22Rv1 (cell line): ENCODE results near the gene UNC5A.

Source experiments
- H3K27ac ChIP-seq: fragments of 450-650 bp; 2 replicates; pipeline ENCODE4 v1.5.1; 2017
- ZFX ChIP-seq: fragments of 450-650 bp; IDR thresholded peaks from 2 replicates; pipeline ENCODE4 v1.6.1; 2017; ENCODE audit warnings: antibody characterized with exemption, borderline replicate concordance
- TF ChIP-seq, protein P1 (sequence below): fragments of 450-650 bp; IDR thresholded peaks from 2 replicates; pipeline ENCODE4 v1.5.1; 2017; ENCODE audit warnings: mild to moderate bottlenecking

The UNC5A gene

DNA sequence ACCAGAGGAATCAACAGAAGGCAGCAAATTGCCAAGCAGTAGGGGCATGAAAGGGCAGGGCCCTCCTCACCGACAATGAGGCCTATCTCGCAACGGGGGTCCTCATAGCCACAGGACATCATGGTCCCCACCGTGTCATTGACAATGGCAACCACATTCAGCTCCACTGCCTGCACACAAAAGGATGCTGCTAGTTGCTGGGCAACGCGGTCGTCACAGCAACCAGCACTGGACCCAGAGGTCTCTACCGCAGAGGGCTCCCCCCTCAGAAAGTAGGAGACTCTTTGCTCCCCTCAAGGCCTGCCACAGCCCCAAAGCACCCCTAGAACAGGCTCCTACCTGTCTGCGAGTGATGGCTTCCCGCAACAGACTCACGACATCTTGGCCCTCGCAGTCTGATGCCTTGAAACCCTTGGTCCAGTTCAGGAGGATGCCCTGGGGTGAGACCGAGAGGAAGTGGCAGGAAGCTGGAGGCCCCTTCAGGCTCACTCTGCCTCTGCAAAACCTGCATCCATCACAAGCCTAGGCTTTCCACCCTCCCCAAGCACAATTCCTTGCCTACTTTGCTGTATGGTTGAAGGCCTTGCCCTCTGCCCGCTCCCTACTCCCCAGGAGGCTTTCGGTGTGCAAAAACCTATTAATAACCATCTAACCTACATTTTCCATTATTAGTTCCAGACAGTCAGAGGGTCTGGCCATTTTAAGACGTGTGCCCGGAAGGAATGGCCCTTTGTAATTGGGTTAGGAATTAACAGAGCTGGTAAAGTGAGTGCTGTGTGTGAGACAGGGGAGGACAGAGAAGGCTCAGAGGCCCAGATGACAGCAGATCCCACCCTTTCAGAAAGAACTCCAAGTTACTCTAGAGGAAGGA lies 73.6 kb downstream of the UNC5A start:
- no peak overlapping the region for H3K27ac ChIP-seq
- TF ChIP-seq, protein P1, sequence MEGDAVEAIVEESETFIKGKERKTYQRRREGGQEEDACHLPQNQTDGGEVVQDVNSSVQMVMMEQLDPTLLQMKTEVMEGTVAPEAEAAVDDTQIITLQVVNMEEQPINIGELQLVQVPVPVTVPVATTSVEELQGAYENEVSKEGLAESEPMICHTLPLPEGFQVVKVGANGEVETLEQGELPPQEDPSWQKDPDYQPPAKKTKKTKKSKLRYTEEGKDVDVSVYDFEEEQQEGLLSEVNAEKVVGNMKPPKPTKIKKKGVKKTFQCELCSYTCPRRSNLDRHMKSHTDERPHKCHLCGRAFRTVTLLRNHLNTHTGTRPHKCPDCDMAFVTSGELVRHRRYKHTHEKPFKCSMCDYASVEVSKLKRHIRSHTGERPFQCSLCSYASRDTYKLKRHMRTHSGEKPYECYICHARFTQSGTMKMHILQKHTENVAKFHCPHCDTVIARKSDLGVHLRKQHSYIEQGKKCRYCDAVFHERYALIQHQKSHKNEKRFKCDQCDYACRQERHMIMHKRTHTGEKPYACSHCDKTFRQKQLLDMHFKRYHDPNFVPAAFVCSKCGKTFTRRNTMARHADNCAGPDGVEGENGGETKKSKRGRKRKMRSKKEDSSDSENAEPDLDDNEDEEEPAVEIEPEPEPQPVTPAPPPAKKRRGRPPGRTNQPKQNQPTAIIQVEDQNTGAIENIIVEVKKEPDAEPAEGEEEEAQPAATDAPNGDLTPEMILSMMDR = no peak
- TF ChIP-seq ZFX = no peak

DNA sequence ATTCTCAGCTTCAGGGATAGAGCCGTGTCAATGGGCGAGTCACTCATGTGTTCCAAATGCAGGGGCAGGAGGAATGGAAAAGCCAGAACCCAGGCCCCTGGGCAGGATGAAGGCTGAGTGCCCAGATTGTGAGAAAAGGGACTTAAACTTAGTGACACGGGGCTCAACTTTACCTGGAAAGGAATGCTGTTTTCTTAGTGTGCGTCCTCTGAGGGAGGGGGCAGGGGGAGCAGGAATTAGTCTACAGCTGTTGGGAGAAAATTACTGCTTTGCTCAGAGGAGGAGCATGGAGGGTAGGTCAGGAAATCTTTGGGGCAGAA lies 74.2 kb downstream of the UNC5A start:
- no peak for TF ChIP-seq ZFX
- TF ChIP-seq, protein P1 = no peak
- no peak overlapping the region for H3K27ac ChIP-seq

DNA sequence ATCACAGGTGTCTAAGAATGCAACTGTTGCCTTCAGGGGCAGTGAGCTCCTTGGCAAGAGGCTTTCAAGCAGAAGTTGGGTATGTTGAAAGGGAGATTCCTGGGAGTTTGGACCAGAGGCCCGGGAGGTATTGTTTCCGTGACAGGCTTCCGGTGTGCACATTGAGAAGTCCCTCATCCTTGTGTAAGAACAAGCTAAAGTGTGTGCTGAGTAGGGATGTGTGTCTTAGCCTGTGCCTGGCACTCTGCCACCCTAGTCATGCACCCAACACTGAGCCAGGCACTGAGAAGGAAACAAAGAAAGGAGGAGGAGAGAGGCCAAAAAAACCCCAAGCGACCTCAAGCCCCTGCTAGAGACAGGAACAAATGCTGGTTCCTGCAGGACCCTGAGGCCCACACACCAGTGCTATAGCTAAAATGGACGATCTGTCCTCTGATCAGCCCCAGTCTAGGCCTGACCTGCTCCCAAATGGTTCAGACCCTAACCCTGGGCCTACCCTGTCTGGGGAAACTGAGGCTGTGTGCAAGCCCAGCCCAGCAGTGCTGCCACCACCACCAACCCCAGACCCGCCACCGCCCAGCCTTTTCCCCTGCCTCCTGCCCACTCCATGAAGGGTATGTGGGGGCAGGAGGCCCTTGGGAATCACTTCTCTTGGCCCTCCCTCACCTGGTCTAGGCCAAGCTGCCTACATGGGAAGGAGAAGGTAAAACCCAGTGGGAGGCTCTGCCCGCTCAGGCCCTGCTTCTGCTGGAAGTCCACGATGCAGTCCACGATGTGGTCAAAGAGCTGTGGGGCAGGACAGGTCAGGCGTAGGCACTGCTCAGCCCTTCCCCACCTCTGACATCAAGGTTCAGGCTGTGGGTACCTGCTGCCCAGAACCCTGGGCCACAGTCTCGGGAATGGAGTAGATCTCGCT lies 76.2 kb downstream of the UNC5A start:
- no peak overlapping the region for H3K27ac ChIP-seq
- no peak for TF ChIP-seq ZFX
- TF ChIP-seq, protein P1 = no peak

DNA sequence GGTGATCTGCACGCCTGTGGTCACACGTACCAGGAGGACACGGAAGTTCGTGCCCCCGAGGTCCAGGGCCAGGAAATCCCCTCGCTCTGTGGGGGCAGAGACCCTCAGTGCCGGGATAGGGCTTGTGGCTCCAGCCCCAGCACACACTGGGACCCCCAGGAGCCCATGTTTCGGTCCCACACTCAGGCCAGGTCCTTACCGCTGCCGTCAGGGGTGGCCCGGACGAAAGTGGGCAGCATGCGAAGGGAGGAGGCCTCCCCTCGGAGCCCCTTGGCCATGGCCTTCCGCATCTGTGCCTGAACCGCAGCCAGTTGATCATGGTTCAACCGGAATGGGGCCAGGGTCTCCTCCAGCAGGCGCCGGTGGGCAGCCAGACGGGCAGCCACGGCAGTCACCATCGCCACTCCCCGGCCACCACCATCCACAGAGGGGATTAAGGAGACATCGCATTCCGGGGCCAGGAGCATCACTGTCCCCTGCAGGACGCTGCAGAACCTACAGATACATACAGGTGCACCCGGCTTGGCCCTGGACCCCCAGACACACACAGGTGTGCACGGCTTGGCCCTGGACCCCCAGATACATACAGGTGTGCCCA lies 77.0 kb downstream of the UNC5A start:
- TF ChIP-seq, protein P1 = no peak
- no peak for TF ChIP-seq ZFX
- H3K27ac ChIP-seq = no peak overlapping the region

DNA sequence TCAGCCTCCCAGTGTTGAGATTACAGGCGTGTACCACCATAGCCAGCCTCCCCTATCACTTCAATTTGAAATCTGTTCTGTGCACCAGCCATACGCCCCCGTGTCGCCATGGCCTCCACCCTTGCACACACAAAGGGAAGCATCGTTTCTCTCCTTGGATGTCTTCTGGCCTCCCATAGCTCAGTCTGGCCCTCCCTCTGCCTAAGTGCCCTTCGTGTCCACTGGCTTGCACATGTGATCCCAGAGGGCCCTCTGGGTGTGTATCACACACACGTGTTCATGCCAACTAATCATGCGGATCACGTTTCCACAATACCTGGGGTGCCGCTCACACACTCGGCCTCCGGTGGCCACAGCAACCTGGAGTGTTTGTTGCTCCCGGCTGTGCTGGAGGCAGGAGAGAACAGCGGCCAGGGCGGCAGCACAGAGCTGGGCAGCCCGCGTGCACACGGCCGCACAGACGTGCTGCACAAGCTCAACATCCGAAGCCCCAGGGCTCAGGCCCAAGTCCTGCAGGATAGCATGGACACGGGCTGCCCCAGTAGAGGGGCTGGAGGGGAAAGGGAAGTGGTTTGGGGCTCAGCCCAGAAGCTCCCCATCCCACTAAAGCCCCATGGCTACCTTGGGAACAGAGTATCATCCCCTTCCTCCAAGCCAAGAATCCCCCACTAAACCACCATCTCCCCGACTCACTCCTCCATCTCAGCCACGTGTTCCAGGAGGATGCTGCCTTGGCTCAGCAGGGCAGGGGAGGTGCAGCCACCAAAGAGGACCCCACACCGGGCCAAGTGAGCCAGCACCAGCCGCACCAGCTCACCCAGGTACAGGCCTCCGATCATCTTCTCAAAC lies 77.9 kb downstream of the UNC5A start:
- H3K27ac ChIP-seq = no peak overlapping the region
- no peak for TF ChIP-seq ZFX
- TF ChIP-seq, protein P1 = no peak

DNA sequence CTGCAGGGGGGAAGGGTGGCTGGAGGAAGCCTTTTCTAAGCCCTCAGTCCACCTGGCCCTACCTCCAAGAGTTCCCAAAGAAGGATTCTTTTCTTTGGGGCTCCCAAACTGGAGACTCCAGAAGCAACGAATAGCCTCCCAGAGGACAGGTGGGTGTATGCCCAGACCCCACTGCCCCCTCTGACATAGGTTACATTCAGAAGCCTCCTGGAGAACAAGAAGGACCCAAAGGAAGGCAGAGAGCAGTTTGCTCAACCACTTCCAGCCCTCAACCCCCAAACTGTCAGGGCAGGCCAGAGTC lies 78.5 kb downstream of the UNC5A start:
- TF ChIP-seq, protein P1 = no peak
- no peak for TF ChIP-seq ZFX
- H3K27ac ChIP-seq = no peak overlapping the region
